GM21717 (cell line): Measurements from ENCODE around the gene KDM4C.
"Not testable (repeated sequence)": the region's sequence is repeated elsewhere in the genome, so short reads cannot be mapped to it uniquely, and the experiment has no call there.

Source experiments
- ATAC-seq: cut with Tn5 transposase; IDR thresholded peaks from one replicate; pipeline ENCODE4 v1.9.1; 2021; ENCODE audit warnings: mild to moderate bottlenecking, moderate library complexity; ENCODE audit not compliant: unreplicated experiment

The KDM4C gene

DNA sequence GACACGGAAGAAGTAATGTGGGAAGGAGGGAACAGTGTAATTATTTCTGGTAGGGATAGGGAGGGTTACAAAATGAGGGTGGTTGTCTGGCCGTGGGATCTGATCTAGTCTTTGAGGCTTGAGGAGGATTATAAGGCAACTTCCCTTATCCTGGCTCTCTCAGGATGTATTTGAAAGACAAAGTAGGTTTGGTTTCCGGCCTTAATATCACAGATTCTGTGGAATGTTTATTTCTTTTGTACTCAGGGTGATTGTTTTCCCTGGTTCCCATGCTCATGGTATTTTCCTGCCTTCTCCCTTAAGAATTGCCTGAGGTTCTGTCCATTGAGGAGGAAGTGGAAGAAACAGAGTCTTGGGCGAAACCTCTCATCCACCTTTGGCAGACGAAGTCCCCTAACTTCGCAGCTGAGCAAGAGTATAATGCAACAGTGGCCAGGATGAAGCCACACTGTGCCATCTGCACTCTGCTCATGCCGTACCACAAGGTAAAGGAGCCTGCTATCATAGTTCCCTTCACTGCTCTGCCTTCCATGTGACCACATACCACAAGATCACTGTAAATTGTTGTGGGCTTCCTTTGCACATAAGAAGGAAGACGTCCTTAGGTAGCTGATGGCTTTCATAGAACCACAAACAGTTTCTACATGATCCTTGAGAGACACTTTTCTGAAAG lies 253.8 kb downstream of the KDM4C start:
- no peak for ATAC-seq

- no peak for ATAC-seq
These were observed 270.2 kb downstream of the KDM4C start for GRCh38 chr9:7027996-7028395.

DNA sequence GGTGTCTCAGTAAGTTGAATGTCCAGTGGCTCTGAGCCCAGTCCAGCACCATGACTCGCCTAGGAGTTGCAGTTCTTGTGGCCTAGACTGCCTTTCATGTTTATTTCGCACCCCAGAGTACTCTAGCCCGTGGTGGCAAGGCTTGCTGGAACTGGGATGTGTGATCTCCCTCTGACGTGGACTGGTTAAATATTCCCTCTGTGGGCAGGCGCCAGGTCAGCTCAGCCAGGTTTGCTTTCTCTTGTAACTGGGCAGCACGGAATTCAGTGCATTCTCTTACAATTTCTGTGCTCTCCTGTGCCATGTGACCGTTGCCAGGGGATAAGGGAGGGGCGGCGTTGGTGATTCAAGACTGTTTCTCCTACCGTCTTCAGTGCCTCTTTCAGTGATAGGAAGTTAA lies 270.8 kb downstream of the KDM4C start:
- ATAC-seq: no peak

DNA sequence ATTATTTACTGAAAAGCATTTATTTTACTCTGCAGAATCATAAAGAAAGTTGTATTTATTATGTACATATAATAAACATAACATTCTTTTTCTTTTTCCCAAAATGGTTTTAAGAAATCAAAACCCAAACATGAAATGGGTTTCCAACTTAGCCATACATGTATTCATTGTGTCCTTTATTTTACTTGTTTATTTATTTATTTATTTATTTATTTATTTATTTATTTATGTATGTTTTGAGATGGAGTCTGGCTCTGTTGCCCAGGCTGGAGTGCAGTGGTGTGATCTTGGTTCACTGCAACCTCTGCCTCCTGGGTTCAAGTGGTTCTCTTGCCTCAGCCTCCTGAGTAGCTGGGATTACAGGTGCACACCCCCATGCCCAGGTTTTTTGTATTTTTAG lies 273.2 kb downstream of the KDM4C start:
- not testable (repeated sequence) for ATAC-seq

GRCh38 chr9:7033076-7034045 lies 275.6 kb downstream of the KDM4C start:
- no peak for ATAC-seq

DNA sequence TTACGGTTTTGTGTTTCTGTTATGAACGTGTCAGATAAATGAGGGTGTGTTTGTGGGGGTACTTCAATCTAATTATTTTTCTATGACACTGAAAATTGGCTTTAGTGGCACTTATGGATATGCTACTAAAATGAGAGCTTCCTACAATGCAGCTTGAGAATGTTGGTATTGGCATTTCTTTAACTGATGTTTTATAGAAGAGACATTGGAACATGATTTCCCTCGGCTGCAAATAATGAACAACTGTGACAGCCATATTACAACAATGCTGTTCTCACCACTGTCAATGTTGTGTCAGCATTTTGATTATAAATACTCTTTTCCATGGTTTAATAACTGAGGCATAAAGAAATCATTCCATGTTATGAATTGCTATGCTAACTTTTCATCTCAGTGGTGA lies 279.4 kb downstream of the KDM4C start:
- ATAC-seq: no peak

- no peak for ATAC-seq
These were observed 284.4 kb downstream of the KDM4C start for GRCh38 chr9:7042124-7042523.

DNA sequence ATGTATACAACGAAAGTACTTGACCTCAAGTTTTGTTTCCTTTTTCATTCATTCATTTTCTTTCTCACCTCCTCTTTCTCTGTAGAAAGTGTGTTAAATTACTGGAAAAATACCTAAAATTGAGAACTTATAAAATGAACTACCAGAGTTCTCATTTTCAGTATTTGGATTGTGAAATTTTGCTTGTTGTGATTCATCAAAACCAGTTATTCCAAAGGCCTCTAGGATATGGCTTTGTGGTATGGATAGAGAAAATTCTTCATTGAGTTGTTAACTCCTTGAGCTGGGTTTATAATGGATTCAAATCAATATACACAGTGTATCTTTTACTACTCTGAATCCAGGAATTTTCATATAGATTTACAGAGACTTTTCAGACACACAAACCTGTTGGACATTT lies 287.6 kb downstream of the KDM4C start:
- ATAC-seq: no peak

GRCh38 chr9:7051711-7052110 lies 293.9 kb downstream of the KDM4C start:
- ATAC-seq: no peak

GRCh38 chr9:7053903-7054302 lies 296.1 kb downstream of the KDM4C start:
- ATAC-seq: no peak

- no peak for ATAC-seq
These were observed 297.6 kb downstream of the KDM4C start for GRCh38 chr9:7055171-7055903.

- no peak for ATAC-seq
These were observed 298.5 kb downstream of the KDM4C start for GRCh38 chr9:7056254-7056653.

DNA sequence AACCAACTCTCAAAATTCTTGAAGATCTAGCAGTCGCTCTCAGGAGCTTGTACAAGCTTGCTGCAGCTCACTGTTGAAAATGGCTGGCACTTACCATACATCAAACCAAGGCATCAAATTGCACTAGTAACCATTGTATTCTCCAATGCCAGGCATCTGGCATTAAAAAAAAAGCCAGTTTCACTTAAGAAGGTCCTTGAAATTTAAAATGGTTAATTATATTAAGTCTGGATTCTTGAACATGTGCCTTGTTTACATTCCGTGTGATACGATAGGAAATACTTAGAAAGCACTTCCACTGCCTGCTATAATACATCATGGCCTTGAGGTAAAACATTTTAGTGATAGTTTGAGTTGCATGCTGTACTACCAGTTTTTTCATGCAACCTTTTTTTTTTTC lies 300.7 kb downstream of the KDM4C start:
- no peak for ATAC-seq

- no peak for ATAC-seq
These were observed 309.4 kb downstream of the KDM4C start for GRCh38 chr9:7067169-7067568.

GRCh38 chr9:7071916-7072315 lies 314.1 kb downstream of the KDM4C start:
- ATAC-seq: no peak

GRCh38 chr9:7073706-7074105 lies 315.9 kb downstream of the KDM4C start:
- ATAC-seq: no peak

- ATAC-seq: no peak
These were observed 317.4 kb downstream of the KDM4C start for GRCh38 chr9:7075154-7075553.

DNA sequence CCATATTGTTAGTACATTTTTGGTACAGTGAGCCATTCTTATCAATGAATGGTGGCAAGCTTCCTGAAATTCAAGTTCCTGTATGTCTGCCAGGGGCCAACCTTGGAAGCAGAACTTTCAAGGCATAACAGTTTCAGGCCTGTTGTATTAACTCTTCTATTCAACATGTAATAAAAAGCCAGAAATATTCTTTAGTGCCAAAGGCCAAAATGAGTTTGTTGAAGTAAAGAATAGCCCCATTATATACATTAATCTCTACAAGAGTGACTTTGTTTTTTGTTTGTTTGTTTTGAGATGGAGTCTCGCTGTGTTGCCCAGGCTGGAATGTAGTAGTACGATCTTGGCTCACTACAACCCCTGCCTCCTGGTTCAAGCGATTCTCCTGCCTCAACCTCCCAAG lies 321.3 kb downstream of the KDM4C start:
- no peak for ATAC-seq

DNA sequence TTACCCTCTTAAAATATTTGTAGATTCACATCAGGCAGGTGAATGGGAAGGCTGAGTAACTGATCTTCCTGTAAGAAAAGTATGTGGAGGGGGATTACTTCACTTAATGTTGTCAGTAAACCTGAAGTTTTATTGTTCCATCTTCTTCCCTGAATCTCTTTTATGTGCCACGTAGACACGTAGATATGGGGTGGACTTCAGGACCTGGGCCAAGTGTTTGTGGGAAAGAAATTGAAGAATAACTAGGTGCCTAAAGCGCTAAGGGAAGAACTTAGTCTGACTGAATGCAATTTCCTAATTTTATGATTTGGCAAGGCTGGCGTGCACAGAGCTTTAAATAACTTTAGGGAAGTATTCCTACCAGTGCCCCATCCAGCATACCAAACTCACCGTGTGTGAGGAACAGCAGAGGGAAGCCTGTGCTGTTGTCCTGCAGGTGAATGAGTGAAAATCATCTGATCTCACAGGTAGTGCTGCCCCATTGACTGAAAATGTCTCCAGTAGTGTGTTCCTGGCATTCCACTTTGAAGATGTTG lies 323.4 kb downstream of the KDM4C start:
- ATAC-seq: no peak

- ATAC-seq: no peak
These were observed 325.4 kb downstream of the KDM4C start for GRCh38 chr9:7083192-7083591.

DNA sequence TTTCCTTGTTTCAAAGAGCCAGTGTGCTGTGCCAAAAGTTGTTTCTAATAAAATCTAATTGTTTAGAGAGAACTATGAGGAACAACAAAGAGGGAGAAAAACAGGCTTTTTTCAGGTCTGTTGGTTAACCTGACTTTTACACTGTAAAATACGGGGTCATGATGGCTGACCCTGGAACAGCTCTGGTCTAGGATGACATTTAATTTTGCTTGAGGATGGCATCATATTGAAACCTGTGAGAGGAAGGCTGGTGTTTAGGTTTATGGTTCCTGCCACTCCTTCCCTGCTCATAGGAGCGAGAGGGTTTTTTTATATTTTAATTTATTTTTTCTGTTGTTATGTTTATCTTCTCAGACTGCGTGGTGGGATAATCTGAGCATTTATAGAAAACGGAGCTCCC lies 327.6 kb downstream of the KDM4C start:
- no peak for ATAC-seq
